Neural progenitor cell (in vitro differentiated cells): ENCODE measurements around the gene MASP1.

Experiments used
- EZH2phosphoT487 ChIP-seq: fragments of 200-600 bp; sonication (generic); IDR thresholded peaks from 2 replicates; pipeline ENCODE4 v1.6.1; 2017; ENCODE audit warnings: antibody characterized with exemption
- TF ChIP-seq, protein P1 (sequence below): fragments of 200-600 bp; sonication (generic); IDR thresholded peaks from 2 replicates; pipeline ENCODE4 v1.5.1; 2017; ENCODE audit warnings: antibody characterized with exemption, mild to moderate bottlenecking

DNA sequence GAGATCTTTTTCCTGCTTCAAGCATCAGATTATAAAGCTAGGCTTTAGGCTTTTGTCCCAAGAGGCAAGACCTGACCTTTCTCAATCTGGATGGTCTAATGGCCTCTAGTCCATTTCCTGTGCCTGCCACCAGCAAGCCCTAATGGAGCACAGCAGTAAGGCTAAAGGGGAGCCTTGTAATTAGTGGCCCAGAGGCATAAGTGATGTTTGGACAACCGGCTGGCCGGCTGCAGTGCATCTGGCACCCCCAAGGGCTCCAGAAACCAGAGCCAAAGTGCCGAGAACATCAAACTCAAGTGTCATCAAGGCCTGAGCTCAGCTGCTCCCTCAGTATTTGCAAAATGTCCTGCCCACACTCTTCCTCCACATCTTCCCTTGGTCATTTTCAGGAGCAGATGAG is 44.8 kb upstream of the MASP1 start:
- TF ChIP-seq, protein P1, sequence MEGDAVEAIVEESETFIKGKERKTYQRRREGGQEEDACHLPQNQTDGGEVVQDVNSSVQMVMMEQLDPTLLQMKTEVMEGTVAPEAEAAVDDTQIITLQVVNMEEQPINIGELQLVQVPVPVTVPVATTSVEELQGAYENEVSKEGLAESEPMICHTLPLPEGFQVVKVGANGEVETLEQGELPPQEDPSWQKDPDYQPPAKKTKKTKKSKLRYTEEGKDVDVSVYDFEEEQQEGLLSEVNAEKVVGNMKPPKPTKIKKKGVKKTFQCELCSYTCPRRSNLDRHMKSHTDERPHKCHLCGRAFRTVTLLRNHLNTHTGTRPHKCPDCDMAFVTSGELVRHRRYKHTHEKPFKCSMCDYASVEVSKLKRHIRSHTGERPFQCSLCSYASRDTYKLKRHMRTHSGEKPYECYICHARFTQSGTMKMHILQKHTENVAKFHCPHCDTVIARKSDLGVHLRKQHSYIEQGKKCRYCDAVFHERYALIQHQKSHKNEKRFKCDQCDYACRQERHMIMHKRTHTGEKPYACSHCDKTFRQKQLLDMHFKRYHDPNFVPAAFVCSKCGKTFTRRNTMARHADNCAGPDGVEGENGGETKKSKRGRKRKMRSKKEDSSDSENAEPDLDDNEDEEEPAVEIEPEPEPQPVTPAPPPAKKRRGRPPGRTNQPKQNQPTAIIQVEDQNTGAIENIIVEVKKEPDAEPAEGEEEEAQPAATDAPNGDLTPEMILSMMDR, result no peak
- TF ChIP-seq EZH2phosphoT487, result no peak
